Epidermal melanocyte (primary cell): ENCODE data around the gene FLNB.
"Not testable (repeated sequence)": the region's sequence is repeated elsewhere in the genome, so short reads cannot be mapped to it uniquely, and the experiment has no call there.

Experiments
- DNase-seq: peaks from one replicate; pipeline ENCODE4 v3.0.0; 2011; ENCODE audit warnings: low spot score; ENCODE audit not compliant: insufficient read length

The FLNB gene

DNA sequence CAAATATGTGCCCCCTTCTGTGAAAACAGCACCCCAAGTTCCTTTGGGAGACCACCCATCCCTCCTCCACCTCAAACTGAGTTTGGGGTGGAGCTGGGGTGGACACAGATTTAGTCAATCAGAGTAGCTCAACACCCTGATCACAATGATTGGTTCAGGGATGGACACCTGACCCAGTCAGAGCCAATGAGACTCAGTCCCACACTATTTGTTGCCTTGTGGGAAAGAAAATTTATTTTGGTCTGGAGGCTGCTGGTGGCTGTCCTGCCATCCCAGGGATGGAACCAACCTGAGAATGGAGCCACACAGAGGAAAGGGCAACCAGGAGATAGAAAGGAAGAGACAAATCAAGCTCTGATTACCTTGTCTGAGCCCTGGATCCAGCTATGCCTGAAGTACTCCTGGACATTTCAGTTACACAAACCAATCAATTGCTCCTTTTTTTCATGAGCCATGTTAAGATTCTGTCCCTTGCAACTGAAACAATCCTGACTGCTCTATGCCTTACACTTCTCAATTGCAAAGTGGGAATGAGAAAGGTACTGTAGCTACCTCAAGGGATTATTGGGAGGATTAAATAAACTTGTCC, 192.0 kb downstream of the FLNB start:
- DNase-seq: no peak

DNA sequence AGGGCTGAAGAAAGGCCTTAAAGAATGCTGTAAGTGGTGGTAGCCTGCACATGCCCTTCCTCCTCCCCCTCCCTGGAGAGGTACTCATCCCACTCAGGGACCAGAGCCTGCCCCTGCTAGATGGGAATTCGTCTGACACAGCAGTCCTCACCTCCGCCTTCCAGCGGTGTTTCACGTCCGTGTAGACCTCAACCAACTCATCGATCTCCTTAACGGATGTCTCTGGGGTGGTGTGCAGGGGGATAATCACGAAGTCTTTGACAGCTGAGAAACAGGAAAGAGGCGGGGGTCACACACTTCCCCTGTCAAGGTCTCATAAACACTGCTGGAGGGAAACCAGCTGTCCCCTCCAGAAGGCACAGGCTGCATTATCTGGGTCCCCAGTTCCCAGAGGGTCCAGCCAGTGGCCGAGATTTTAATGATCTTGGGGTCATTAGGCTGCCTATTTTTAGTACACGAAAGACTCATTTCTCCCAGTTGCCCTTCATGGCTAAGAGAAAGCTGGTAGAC, 192.7 kb downstream of the FLNB start:
- DNase-seq: no peak

DNA sequence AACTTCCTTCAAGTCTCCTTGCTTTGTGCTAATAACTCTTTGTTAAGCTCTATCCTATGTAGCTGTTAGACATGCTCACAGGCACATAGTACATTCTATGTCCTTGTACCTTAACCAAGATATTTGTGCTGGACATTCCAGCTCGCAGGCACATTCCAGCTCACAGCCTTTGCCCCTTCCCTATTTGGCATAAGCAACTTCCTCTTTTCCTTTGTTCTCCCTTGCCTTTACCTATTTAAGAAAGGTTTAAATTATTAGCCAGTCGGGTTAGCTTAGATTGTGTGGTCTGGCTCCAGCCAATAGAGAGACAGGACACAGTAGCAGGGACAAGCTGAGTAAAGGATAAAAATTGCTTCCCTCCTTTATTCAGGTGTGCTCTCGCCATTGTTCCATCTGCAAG, 193.2 kb downstream of the FLNB start:
- DNase-seq: not testable (repeated sequence)

DNA sequence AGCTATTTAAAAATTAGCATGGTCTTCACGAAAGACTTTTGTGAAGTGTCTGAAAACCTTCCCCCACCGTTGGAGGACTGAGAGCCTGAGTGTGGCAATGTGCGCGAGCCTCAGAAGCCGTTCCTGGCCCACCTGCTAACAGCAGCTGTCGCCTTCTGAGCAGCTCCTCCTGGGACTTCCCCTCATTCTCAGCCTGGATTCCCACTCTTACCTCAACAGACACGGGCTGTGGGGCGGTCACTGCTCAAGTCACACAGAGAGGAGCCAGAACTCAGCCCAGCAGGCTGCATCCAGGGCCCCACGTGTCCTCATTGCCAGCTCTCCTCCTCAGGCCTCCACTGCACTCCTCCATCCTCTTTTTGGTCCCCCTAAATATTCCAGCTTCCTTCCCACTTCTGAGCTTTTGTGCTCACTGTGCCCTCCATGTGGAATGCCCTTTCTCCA, 194.7 kb downstream of the FLNB start:
- no peak for DNase-seq

DNA sequence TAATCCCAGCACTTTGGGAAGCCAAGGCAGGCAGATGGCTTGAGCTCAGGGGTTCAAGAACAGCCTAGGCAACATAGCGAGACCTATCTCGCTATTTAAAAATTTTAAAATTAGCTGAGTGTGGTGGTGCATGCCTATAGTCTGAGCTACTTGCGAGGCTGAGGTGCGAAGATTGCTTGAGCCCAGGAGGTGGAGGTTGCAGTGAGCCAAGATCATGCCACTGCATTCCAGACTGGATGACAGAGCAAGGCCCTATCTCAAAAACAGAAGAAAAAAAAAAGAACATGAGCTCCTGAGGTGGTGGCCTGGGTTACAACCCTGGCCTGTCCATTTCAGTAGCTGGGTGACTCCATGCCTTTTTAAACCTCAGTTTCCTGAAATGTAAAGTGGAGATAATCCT, 195.3 kb downstream of the FLNB start:
- no peak for DNase-seq

DNA sequence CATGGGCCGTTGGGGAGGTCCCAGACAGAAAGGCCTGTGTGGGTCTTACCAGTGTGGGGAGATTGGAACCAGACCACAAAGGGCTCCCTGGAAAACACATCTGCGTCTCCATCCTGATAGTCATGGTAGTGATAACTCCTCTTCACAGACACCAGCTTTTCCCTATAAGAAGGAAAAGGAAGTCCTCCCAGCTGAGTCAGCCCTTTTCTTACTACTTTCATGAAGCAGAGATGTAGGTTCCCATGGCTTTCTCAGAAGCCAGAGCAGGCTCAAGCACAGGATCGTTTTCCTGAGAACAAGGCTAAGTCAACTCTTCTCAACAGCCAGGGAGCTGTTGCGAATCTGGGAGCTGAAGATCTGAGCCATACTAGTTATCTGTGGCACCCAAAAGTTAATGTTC, 196.5 kb downstream of the FLNB start:
- no peak for DNase-seq

DNA sequence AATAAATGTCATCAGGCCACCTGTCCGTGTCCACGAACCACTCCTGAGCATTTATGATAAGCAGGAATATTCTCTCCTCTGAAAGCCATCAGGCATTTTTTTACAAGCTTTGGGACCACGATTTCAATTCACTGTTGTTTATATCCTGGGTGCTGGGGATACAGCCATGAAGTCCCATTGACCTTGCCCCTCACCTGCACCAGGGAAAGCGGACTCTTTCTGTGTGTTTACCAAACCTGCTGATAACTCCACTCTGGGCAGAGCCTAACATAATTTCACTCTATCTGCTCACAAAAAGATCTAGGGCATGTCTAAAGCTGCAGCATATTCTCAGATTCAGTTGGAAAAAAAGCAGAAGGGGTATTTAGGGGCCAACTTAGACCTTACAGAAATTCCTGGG, 197.8 kb downstream of the FLNB start:
- DNase-seq: no peak

DNA sequence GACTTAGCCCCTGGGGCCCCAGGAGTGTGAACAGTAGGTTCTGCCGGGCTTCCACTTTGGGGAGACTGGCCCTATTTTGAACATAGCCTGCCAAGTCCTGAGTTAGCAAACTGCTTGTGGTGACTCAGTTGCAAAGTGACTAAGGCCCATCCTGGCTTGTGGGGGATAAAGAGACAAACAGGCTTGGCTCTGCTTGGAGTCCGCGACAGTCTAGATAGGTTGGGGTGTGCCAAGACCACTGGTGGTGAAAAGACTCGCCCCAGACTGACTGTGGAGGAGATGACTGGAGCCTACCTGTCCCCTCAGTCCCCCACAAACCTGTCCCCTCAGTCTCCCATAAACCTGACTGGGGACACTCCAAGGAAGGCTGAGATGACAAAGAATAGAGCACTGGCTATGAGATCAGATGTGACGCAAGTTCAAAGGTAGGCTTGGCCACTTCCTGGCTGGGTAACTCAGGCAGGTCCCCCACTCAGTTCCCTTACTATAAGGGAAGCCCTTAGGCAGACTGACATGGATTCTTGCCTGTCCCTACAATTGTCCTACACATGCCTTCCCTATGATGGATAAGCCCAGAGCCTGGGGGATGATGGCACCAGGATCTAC, 198.3 kb downstream of the FLNB start:
- DNase-seq: no peak

DNA sequence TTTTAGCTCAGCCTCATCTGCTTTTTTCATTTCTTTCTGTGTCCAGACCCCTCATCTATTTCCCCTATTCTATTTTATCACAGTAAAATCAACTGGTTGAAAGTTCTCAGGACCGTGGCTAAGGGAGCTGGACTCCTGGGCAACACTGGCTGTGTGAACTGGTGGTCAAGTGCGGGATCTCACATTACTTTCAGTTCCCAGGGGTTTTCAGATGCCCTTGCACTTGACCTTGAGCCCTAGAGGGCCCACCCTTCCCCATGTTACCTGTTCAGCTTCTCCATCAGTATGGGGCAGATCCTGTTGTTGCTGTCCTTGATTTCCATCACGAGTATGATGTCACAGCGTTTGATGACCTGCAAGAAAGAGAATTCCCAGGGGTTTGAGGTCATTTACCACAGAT, 199.7 kb downstream of the FLNB start:
- DNase-seq: no peak

DNA sequence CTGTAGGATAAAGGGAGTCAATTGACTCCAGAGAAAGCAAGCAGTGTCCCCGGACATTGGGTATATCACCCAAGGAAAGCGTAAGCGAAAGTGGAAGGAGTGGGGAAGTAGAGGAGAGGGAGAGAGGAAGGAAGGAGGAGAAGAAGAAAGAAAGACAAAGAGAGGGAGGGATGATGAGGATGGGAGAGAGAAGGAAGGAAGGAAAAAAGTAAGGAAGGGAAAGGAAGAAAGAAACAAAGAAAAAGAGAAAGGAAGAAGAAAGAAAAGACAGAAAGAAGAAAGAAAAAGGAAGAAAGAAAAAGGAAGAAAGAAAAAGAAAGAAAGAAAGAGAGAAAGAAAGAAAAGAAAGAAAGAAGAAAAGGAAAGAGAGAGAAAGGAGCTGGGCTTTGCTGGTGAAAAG, 201.7 kb downstream of the FLNB start:
- no peak for DNase-seq

DNA sequence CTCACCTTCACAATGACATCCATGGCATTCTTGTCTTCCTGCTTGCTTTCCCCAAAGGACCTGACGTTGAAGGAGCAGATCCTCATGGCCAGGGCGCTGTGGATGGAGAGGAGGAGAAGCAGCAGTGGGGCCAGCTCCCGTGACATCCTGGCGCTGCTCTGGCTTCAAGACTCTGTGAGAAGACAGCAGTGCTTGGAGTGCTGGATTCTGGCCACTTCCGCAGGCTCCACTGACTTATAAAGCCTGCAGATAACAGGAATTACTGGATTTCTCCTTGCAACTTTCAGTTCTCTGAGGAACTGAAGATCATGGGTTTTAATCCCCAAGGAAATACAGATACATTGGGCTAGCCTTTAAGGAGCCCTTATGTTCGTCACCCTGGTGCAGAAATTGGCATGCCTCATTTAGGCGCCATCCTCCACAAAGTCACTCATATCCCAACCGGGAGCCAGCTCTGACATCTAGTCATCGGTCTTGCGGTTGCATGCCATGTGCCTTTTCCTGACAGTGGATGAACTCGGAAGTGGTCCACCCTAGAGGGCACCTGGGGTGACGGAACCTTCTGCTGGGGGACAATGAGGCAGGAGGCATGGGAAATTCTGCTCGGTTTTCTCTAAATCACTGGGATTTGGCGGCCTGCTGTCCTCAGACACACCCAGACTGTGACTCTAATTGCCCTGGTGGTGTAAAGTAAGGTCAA, 202.7 kb downstream of the FLNB start, which contains the start of gene DNASE1L3:
Gene DNASE1L3 (minus strand): TSS at position 212 of the 700 bp plus-strand sequence. CDS start 66 bp downstream, at position 146.
- DNase-seq: no peak

DNA sequence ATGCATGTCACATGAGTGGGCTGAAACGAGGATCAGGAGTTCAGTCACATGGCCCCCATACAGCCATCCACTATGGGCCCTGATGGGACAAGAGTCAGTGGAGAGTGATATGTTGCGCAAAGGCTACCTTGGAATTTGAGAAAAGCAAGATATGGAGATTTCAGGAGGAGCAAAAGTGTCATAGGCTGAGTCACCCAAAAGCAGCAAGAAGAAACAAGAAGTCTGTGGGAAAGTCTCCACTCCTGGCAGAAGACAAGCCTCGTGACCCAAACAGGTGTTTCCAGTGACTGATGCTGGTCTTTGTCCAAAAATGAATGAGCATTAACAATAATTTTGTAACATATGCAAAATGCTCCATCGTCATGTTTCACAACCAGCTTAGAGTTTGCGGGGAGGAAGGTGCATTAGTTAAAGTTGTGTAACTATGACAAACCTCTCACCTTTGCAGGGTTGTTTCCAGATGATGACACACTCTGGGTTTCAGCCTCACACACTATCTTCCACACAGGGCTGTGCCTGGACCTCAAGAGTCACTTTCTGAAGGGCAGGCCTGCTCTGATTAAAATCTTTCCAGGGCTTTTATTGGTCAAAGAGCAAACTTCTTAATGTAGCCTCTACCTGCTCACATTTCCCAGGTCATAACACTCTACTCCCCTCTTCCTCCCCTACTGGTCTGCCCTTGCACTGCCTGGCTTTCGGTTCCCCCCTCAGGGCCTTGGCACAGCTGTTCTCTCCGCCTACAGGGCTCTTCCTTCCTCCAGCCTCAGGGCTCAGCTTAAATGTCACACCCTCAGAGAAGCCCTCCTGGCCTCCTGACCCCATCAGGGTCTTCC, 206.5 kb downstream of the FLNB start:
- DNase-seq: no peak

DNA sequence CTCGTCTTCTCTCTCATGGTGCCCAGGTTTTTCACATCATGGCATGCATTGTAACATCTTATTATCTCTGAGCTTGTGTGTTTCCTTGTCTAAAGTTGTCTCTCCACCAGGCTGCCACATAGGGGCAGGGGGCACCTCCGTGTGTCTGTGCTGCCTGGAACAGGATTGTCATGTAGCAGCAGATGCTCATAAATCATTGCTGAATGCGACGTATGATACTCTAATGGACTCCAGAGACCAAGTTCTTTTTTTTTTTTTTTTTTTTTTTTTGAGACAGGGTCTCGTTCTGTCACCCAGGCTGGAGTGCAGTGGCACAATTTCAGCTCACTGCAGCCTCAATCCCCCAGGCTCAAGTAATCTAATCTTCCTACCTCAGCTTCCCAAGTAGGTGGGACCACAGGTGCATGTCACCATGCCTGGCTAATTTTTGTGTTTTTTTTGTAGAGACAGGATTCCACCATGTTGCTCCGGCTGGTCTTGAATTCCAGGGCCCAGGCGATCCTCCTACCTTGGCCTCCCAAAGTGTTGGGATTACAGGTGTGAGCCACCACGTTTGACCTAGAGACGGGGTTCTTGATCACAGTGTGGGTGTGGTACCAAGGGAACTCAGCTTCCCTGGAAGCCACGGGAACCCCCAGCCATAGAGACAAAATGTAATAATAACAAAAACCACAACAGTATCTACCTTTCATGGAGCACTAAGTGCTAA, 207.2 kb downstream of the FLNB start:
- no peak for DNase-seq

DNA sequence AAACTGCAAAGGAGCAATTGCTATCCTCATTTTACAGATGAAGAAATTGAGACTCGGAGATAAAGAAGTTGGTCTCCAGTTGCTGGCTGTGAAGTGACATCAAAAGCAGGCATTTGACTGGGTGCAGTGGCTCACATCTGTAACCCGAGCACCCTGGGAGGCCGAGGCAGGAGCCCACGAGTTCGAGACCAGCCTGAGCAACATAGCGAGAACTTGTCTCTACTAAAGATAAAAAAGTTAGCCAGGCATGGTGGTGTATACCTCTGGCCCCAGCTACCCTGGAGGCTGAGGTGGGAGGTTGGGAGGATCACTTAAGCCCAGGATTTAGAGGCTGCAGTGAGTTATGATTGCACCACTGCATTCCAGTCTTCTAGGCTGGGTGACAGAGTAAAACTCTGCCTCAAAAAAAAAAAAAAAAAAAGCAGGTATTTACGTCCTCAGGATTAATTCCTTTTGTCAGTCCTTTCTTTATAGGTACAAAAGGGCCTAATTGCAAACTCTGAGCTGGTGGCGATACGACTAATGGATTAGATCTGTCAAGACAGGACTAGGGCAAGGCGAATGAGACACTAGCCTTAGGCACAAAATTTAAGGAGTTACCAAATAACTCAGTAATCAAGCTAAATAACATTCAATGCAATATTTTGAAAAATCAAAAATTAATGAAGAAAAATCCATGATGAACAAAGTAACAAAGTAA, 208.4 kb downstream of the FLNB start:
- DNase-seq: no peak

DNA sequence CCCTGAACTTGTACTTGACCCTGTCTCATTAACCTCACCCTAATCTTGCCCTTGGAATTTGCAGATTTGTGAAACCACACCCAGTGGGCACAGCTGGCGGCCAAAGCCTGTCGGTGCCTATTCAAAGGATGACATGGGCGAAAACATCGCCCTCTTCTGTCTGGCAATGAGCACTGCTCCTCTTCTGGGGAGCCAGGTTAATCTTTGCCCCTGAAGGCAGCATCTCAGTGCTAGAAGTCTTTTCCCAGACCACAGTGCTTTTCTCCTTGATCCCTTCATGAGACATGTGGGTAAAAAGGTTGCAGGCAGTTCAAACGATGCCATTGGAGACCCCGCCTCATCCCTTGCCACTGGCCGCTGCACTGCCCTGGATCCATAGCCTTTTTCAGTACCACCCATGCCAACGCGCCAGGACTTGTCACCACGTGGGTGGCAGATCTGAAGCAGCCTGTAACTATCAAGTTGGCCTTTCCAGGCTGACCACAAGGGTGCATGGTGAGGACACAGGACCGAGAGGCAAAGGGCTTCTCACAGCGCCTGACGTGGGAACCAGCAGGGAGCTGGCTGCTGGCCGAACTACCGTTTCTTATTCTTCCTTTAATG, 209.1 kb downstream of the FLNB start:
- peak; percentile 47 for DNase-seq

DNA sequence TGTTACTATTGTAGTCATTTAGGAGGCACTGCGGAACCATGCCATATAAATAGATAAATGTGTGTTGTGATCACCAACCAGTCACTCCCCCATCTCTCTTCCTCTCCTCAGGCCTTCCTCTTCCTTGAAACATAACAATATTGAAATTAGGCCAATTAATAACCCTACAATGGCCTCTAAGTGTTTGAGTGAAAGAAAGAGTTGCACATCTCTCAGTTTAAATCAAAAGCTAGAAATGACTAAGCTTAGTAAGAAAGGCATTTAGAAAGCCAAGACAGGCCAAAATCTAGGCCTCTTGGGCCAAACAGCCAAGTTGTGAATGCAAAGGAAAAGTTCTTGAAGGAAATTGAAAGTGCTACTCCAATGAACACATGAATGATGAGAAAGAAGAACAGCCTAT, 210.7 kb downstream of the FLNB start:
- DNase-seq: no peak
